CD4-positive, CD25-positive, alpha-beta regulatory T cell (primary cell): ENCODE data around the gene PCDHB14. TPM values are rescaled to one million over a fixed set of nuclear protein-coding genes. Genes with fewer than 3 reads are reported as not detected.

ENCODE experiments used
- ATAC-seq, 2 donors: fragments of 150-1000 bp; cut with Tn5 transposase; one replicate each; pipeline ENCODE4 v1.10.0; 2021; ENCODE audit warnings: low read depth in 2 of 2, moderate number of reproducible peaks in 2 of 2, moderate library complexity in 1 of 2
- DNase-seq, 3 donors: peaks; one replicate each; pipeline versions ENCODE4 v3.0.0 to v3.0.0-alpha.2; 2012 to 2022; ENCODE audit warnings: mixed read lengths in 1 of 3
- H3K27ac ChIP-seq: one replicate; pipeline ENCODE4 v1.7.0; 2013; ENCODE audit warnings: mild to moderate bottlenecking, low read length; ENCODE audit not compliant: insufficient read depth, poor library complexity, severe bottlenecking
- H3K27me3 ChIP-seq: one replicate; pipeline ENCODE4 v1.7.0; 2013; ENCODE audit warnings: low read length; ENCODE audit not compliant: control insufficient read depth, insufficient read depth
- H3K36me3 ChIP-seq: one replicate; pipeline ENCODE4 v1.7.0; 2013; ENCODE audit warnings: mild to moderate bottlenecking, low read length, moderate library complexity; ENCODE audit not compliant: control insufficient read depth, insufficient read depth
- H3K4me1 ChIP-seq: 2 replicates; pipeline ENCODE4 v1.7.0; 2013; ENCODE audit warnings: mild to moderate bottlenecking, low read length; ENCODE audit not compliant: insufficient read depth, control insufficient read depth, poor library complexity, severe bottlenecking
- H3K4me3 ChIP-seq: one replicate; pipeline ENCODE4 v1.7.0; 2013; ENCODE audit warnings: low read depth, mild to moderate bottlenecking, low read length, moderate library complexity
- H3K9me3 ChIP-seq, 2 experiments: 1 replicate in 1 of 2; 2 replicates in 1 of 2; pipeline ENCODE4 v1.7.0; 2013; ENCODE audit warnings: low read length in 2 of 2, mild to moderate bottlenecking in 1 of 2, moderate library complexity in 1 of 2; ENCODE audit not compliant: control insufficient read depth in 2 of 2
- H3K27ac Mint-ChIP-seq, 3 donors: one replicate each; pipeline ENCODE4 v1.8.0; 2020 to 2022; ENCODE audit warnings: mild to moderate bottlenecking in 3 of 3, mixed read lengths in 3 of 3, moderate library complexity in 2 of 3
- H3K27me3 Mint-ChIP-seq: one replicate; pipeline ENCODE4 v1.8.0; 2022; ENCODE audit warnings: mild to moderate bottlenecking, mixed read lengths
- H3K36me3 Mint-ChIP-seq: one replicate; pipeline ENCODE4 v1.8.0; 2020; ENCODE audit warnings: mixed read lengths
- H3K4me1 Mint-ChIP-seq, 4 donors: one replicate each; pipeline ENCODE4 v1.8.0; 2020 to 2022; ENCODE audit warnings: mixed read lengths in 4 of 4, mild to moderate bottlenecking in 1 of 4
- H3K4me3 Mint-ChIP-seq, 4 donors: one replicate each; pipeline ENCODE4 v1.8.0; 2020 to 2022; ENCODE audit warnings: mild to moderate bottlenecking in 4 of 4, mixed read lengths in 4 of 4, moderate library complexity in 3 of 4
- H3K9me3 Mint-ChIP-seq, 7 donors: one replicate each; pipeline ENCODE4 v1.8.0; 2020 to 2022; ENCODE audit warnings: mixed read lengths in 7 of 7, mild to moderate bottlenecking in 3 of 7, moderate library complexity in 2 of 7
- polyA plus RNA-seq, 4 donors: library from polyadenylated mRNA; unstranded; fragments of 300-500 nt; fragmentation: Illumina TruSeq; gene quantifications; one replicate each; pipeline ENCODE4 v1.2.3, GENCODE V29; 2021
- total RNA-seq: library from RNA; stranded (reverse); gene quantifications from one replicate; pipeline ENCODE4 v1.2.3, GENCODE V29; 2022

PCDHB14 gene
- total and polyA plus RNA-seq, 5 donors from 2014 or later: not detected

GRCh38 chr5:141258948-141259347, 35.8 kb downstream of the PCDHB14 start:
- Mint-ChIP-seq H3K36me3 (peaks cover 3% of the 10 kb centered on the region), H3K9me3 (peaks cover 2 to 79% (median 38%) of the 10 kb centered on the region in 7 donors), H3K4me3 (no peak overlapping the region), H3K4me1 (peaks cover 0 to 4% (median 0%) of the 10 kb centered on the region in 4 donors), H3K27ac (no peak overlapping the region), H3K27me3 (no peaks in the 10 kb centered on the region)
- Histone ChIP-seq H3K36me3 (no peaks in the 10 kb centered on the region), H3K4me1 (no peaks in the 10 kb centered on the region), H3K27me3 (no peaks in the 10 kb centered on the region), H3K4me3 (no peak overlapping the region), H3K27ac (no peak overlapping the region), H3K9me3 (peaks cover 80 to 96% of the 10 kb centered on the region in 2 experiments)
- no peak for DNase-seq
- ATAC-seq: no peak

GRCh38 chr5:141260458-141261237, 37.5 kb downstream of the PCDHB14 start:
- Histone ChIP-seq H3K4me3 (no peak overlapping the region), H3K9me3 (peaks cover 80 to 95% of the 10 kb centered on the region in 2 experiments), H3K36me3 (no peaks in the 10 kb centered on the region), H3K4me1 (no peaks in the 10 kb centered on the region), H3K27me3 (no peaks in the 10 kb centered on the region), H3K27ac (no peak overlapping the region)
- DNase-seq (no peak), ATAC-seq (no peak)
- Mint-ChIP-seq H3K4me1 (no peaks in the 10 kb centered on the region), H3K27ac (no peak overlapping the region), H3K27me3 (no peaks in the 10 kb centered on the region), H3K36me3 (peaks cover 4% of the 10 kb centered on the region), H3K4me3 (no peak overlapping the region), H3K9me3 (peaks cover 2 to 73% (median 31%) of the 10 kb centered on the region in 7 donors)

- H3K27ac ChIP-seq: no peak overlapping the region
- Mint-ChIP-seq H3K36me3 (peaks cover 6% of the 10 kb centered on the region), H3K4me3 (no peak overlapping the region), H3K4me1 (no peaks in the 10 kb centered on the region), H3K27me3 (no peaks in the 10 kb centered on the region), H3K27ac (no peak overlapping the region), H3K9me3 (peaks cover 2 to 73% (median 29%) of the 10 kb centered on the region in 7 donors)
- no peaks in the 10 kb centered on the region for H3K4me1 ChIP-seq
- no peaks in the 10 kb centered on the region for H3K27me3 ChIP-seq
- peaks cover 83 to 95% of the 10 kb centered on the region in 2 experiments for H3K9me3 ChIP-seq
- no peak for DNase-seq
- no peaks in the 10 kb centered on the region for H3K36me3 ChIP-seq
- ATAC-seq: no peak
- H3K4me3 ChIP-seq: no peak overlapping the region
Measured at GRCh38 chr5:141261238-141261546, 38.0 kb downstream of the PCDHB14 start.

- Histone ChIP-seq H3K27ac (no peak overlapping the region), H3K9me3 (peaks cover 83 to 99% of the 10 kb centered on the region in 2 experiments), H3K27me3 (no peaks in the 10 kb centered on the region), H3K36me3 (no peaks in the 10 kb centered on the region), H3K4me1 (no peaks in the 10 kb centered on the region), H3K4me3 (no peak overlapping the region)
- Mint-ChIP-seq H3K4me3 (no peak overlapping the region), H3K4me1 (no peaks in the 10 kb centered on the region), H3K27ac (no peak overlapping the region), H3K27me3 (no peaks in the 10 kb centered on the region), H3K36me3 (peaks cover 10% of the 10 kb centered on the region), H3K9me3 (peaks cover 2 to 80% (median 30%) of the 10 kb centered on the region in 7 donors)
- DNase-seq (no peak), ATAC-seq (no peak)
Measured at GRCh38 chr5:141269195-141269594, 46.1 kb downstream of the PCDHB14 start.

- no peaks in the 10 kb centered on the region for H3K27me3 Mint-ChIP-seq
- peaks cover 2 to 78% (median 25%) of the 10 kb centered on the region in 7 donors for H3K9me3 Mint-ChIP-seq
- DNase-seq: no peak
- Histone ChIP-seq H3K27me3 (no peaks in the 10 kb centered on the region), H3K4me3 (no peak overlapping the region), H3K27ac (no peak overlapping the region), H3K4me1 (no peaks in the 10 kb centered on the region), H3K9me3 (peaks cover 67 to 91% of the 10 kb centered on the region in 2 experiments), H3K36me3 (no peaks in the 10 kb centered on the region)
- no peak overlapping the region for H3K27ac Mint-ChIP-seq
- peaks cover 7% of the 10 kb centered on the region for H3K36me3 Mint-ChIP-seq
- H3K4me3 Mint-ChIP-seq: no peak overlapping the region
- H3K4me1 Mint-ChIP-seq: no peaks in the 10 kb centered on the region
- ATAC-seq: no peak
Measured at GRCh38 chr5:141272906-141273305, 49.8 kb downstream of the PCDHB14 start.

Other genes with a start within 250 kb of the PCDHB14 start
Only the 30 nearest of the 36 such genes appear.
- not detected for gene PCDHB1, start 172.0 kb upstream of the PCDHB14 start, total RNA-seq
- gene PCDHB1, start 172.0 kb upstream of the PCDHB14 start, polyA plus RNA-seq: not detected
- gene PCDHB2, start 128.7 kb upstream of the PCDHB14 start, total RNA-seq: not detected
- not detected for gene PCDHB2, start 128.7 kb upstream of the PCDHB14 start, polyA plus RNA-seq
- gene PCDHB3, start 122.9 kb upstream of the PCDHB14 start, total RNA-seq: not detected
- gene PCDHB3, start 122.9 kb upstream of the PCDHB14 start, polyA plus RNA-seq: not detected
- gene PCDHB4, start 101.5 kb upstream of the PCDHB14 start, total RNA-seq: not detected
- not detected for gene PCDHB4, start 101.5 kb upstream of the PCDHB14 start, polyA plus RNA-seq
- gene PCDHB5, start 88.1 kb upstream of the PCDHB14 start, total RNA-seq: not detected
- gene PCDHB5, start 88.1 kb upstream of the PCDHB14 start, polyA plus RNA-seq: under 1 TPM in 1 of 4 donors, not detected in 3; 0.19 TPM
- not detected for gene PCDHB6, start 73.3 kb upstream of the PCDHB14 start, total RNA-seq
- not detected for gene PCDHB6, start 73.3 kb upstream of the PCDHB14 start, polyA plus RNA-seq
- not detected for gene PCDHB7, start 50.7 kb upstream of the PCDHB14 start, total RNA-seq
- gene PCDHB7, start 50.7 kb upstream of the PCDHB14 start, polyA plus RNA-seq: not detected
- not detected for gene PCDHB8, start 45.6 kb upstream of the PCDHB14 start, total RNA-seq
- not detected for gene PCDHB8, start 45.6 kb upstream of the PCDHB14 start, polyA plus RNA-seq
- gene PCDHB16, start 41.0 kb upstream of the PCDHB14 start, total RNA-seq: not detected
- gene PCDHB16, start 41.0 kb upstream of the PCDHB14 start, polyA plus RNA-seq: not detected
- gene PCDHB9, start 36.2 kb upstream of the PCDHB14 start, total RNA-seq: 0.07 TPM
- gene PCDHB9, start 36.2 kb upstream of the PCDHB14 start, polyA plus RNA-seq: not detected
- not detected for gene PCDHB10, start 31.0 kb upstream of the PCDHB14 start, total RNA-seq
- not detected for gene PCDHB10, start 31.0 kb upstream of the PCDHB14 start, polyA plus RNA-seq
- not detected for gene PCDHB11, start 23.7 kb upstream of the PCDHB14 start, total RNA-seq
- gene PCDHB11, start 23.7 kb upstream of the PCDHB14 start, polyA plus RNA-seq: not detected
- gene PCDHB12, start 14.6 kb upstream of the PCDHB14 start, total RNA-seq: not detected
- not detected for gene PCDHB12, start 14.6 kb upstream of the PCDHB14 start, polyA plus RNA-seq
- not detected for gene PCDHB13, start 9.4 kb upstream of the PCDHB14 start, total RNA-seq
- gene PCDHB13, start 9.4 kb upstream of the PCDHB14 start, polyA plus RNA-seq: under 1 TPM in 1 of 4 donors, not detected in 3; 0.05 TPM
- not detected for gene PCDHB15, start 22.1 kb downstream of the PCDHB14 start, total RNA-seq
- gene PCDHB15, start 22.1 kb downstream of the PCDHB14 start, polyA plus RNA-seq: not detected
- 0.74 TPM for gene SLC25A2, start 80.7 kb downstream of the PCDHB14 start, total RNA-seq
- under 1 TPM in 1 of 4 donors, not detected in 3; 0.12 TPM for gene SLC25A2, start 80.7 kb downstream of the PCDHB14 start, polyA plus RNA-seq
- 76.6 TPM for gene TAF7, start 97.4 kb downstream of the PCDHB14 start, total RNA-seq
- gene TAF7, start 97.4 kb downstream of the PCDHB14 start, polyA plus RNA-seq: 100 to 1,000 TPM; 172 to 235 (median 200) TPM
- 0.10 TPM for gene PCDHGA1, start 107.2 kb downstream of the PCDHB14 start, total RNA-seq
- under 1 TPM in 1 of 4 donors, not detected in 3; 0.06 TPM for gene PCDHGA1, start 107.2 kb downstream of the PCDHB14 start, polyA plus RNA-seq
- gene PCDHGA2, start 115.4 kb downstream of the PCDHB14 start, total RNA-seq: not detected
- not detected for gene PCDHGA2, start 115.4 kb downstream of the PCDHB14 start, polyA plus RNA-seq
- not detected for gene PCDHGA3, start 120.5 kb downstream of the PCDHB14 start, total RNA-seq
- gene PCDHGA3, start 120.5 kb downstream of the PCDHB14 start, polyA plus RNA-seq: not detected
- gene PCDHGB1, start 126.8 kb downstream of the PCDHB14 start, total RNA-seq: not detected
- not detected for gene PCDHGB1, start 126.8 kb downstream of the PCDHB14 start, polyA plus RNA-seq
- gene PCDHGA4, start 131.7 kb downstream of the PCDHB14 start, total RNA-seq: not detected
- gene PCDHGA4, start 131.7 kb downstream of the PCDHB14 start, polyA plus RNA-seq: not detected
- 0.20 TPM for gene PCDHGB2, start 136.7 kb downstream of the PCDHB14 start, total RNA-seq
- under 1 TPM in 1 of 4 donors, not detected in 3; 0.54 TPM for gene PCDHGB2, start 136.7 kb downstream of the PCDHB14 start, polyA plus RNA-seq
- gene PCDHGA5, start 140.8 kb downstream of the PCDHB14 start, total RNA-seq: not detected
- gene PCDHGA5, start 140.8 kb downstream of the PCDHB14 start, polyA plus RNA-seq: under 1 TPM in 1 of 4 donors, not detected in 3; 0.08 TPM
- gene PCDHGB3, start 146.9 kb downstream of the PCDHB14 start, total RNA-seq: 0.20 TPM
- gene PCDHGB3, start 146.9 kb downstream of the PCDHB14 start, polyA plus RNA-seq: not detected
- gene PCDHGA6, start 150.5 kb downstream of the PCDHB14 start, total RNA-seq: not detected
- not detected for gene PCDHGA6, start 150.5 kb downstream of the PCDHB14 start, polyA plus RNA-seq
- gene PCDHGA7, start 159.4 kb downstream of the PCDHB14 start, total RNA-seq: not detected
- under 1 TPM in 1 of 4 donors, not detected in 3; 0.09 TPM for gene PCDHGA7, start 159.4 kb downstream of the PCDHB14 start, polyA plus RNA-seq
- gene PCDHGB4, start 164.4 kb downstream of the PCDHB14 start, total RNA-seq: not detected
- under 1 TPM in 1 of 4 donors, not detected in 3; 0.22 TPM for gene PCDHGB4, start 164.4 kb downstream of the PCDHB14 start, polyA plus RNA-seq
- not detected for gene PCDHGA8, start 169.3 kb downstream of the PCDHB14 start, total RNA-seq
- under 1 TPM in 1 of 4 donors, not detected in 3; 0.10 TPM for gene PCDHGA8, start 169.3 kb downstream of the PCDHB14 start, polyA plus RNA-seq
- gene PCDHGB5, start 174.6 kb downstream of the PCDHB14 start, total RNA-seq: not detected
- gene PCDHGB5, start 174.6 kb downstream of the PCDHB14 start, polyA plus RNA-seq: under 1 TPM in 2 of 4 donors, not detected in 2; 0.17 to 0.27 TPM